H1 (cell line): ENCODE results near the gene BARHL1. TPM values are rescaled to one million over a fixed set of nuclear protein-coding genes. Genes with fewer than 3 reads are reported as not detected.

Experiments
- CTCF ChIA-PET: fragments of 300-600 bp; sonication (Branson Sonifier 250); formaldehyde crosslinking; loops from one replicate; lab custom pipeline; 2021; ENCODE audit not compliant: partially characterized antibody; lab: Charles Lee
- POLR2A ChIA-PET: fragments of 300-600 bp; sonication (Branson Sonifier 250); formaldehyde crosslinking; loops from one replicate; lab custom pipeline; 2021; ENCODE audit warnings: inconsistent platforms; ENCODE audit not compliant: partially characterized antibody; lab: Charles Lee
- DNase-seq, 2 experiments: peaks; one replicate each; pipeline versions ENCODE4 v3.0.0 to v3.0.0-alpha.2; 2010 to 2022; ENCODE audit warnings: low spot score in 2 of 2, low read depth in 1 of 2, mixed read lengths in 1 of 2
- FAIRE-seq: peaks from 2 replicates; lab custom pipeline; 2011; peaks lifted over from hg19 to GRCh38; lab: Jason Lieb, UNC
- H2AFZ ChIP-seq: 2 replicates; pipeline ENCODE4 v1.8.1; 2012; ENCODE audit warnings: low read length, inconsistent platforms
- H2AK5ac ChIP-seq: 2 replicates; pipeline ENCODE4 v1.6.1; 2013; ENCODE audit warnings: low read depth, low read length
- H2BK120ac ChIP-seq: replicated peaks from 2 replicates; pipeline ENCODE3; 2013; ENCODE audit warnings: low read depth, low read length, inconsistent platforms
- H2BK12ac ChIP-seq: 2 replicates; pipeline ENCODE4 v1.6.1; 2013; ENCODE audit warnings: low read depth, low read length
- H2BK15ac ChIP-seq: 2 replicates; pipeline ENCODE4 v1.6.1; 2013; ENCODE audit warnings: low read length
- H2BK20ac ChIP-seq: 2 replicates; pipeline ENCODE4 v1.6.1; 2013; ENCODE audit warnings: low read length
- H2BK5ac ChIP-seq: 2 replicates; pipeline ENCODE4 v1.6.1; 2013; ENCODE audit warnings: low read depth, low read length
- H3K14ac ChIP-seq: 2 replicates; pipeline ENCODE4 v1.6.1; 2013; ENCODE audit warnings: inconsistent platforms; ENCODE audit not compliant: insufficient read length
- H3K18ac ChIP-seq: 2 replicates; pipeline ENCODE4 v1.6.1; 2013; ENCODE audit warnings: low read length; ENCODE audit errors: extremely low read depth
- H3K23ac ChIP-seq: 2 replicates; pipeline ENCODE4 v1.6.1; 2013; ENCODE audit warnings: inconsistent platforms; ENCODE audit not compliant: insufficient read length
- H3K23me2 ChIP-seq: 2 replicates; pipeline ENCODE4 v1.6.1; 2013; ENCODE audit warnings: low read depth, low read length
- H3K27ac ChIP-seq: 2 replicates; pipeline ENCODE4 v1.6.1; 2011; ENCODE audit warnings: low read depth, low read length, inconsistent platforms
- H3K27me3 ChIP-seq, 4 experiments: replicated peaks in 1 of 4; 1 replicate in 1 of 4; 2 replicates in 3 of 4; pipeline versions ENCODE4 v1.6.1 to v1.8.1; 2011 to 2013; ENCODE audit warnings: low read length in 3 of 4, mild to moderate bottlenecking in 3 of 4, inconsistent platforms in 2 of 4, mixed read lengths in 2 of 4, moderate library complexity in 1 of 4; ENCODE audit not compliant: control insufficient read depth in 3 of 4, insufficient read depth in 3 of 4; ENCODE audit errors: extremely low read depth in 1 of 4
- H3K36me3 ChIP-seq, 4 experiments: 2 replicates each; pipeline versions ENCODE4 v1.6.1 to v1.8.1; 2011 to 2013; ENCODE audit warnings: mild to moderate bottlenecking in 4 of 4, low read length in 3 of 4, moderate library complexity in 2 of 4, control low read depth in 1 of 4, inconsistent platforms in 1 of 4; ENCODE audit not compliant: insufficient read depth in 4 of 4, control insufficient read depth in 2 of 4
- H3K4ac ChIP-seq: replicated peaks from 2 replicates; pipeline ENCODE3; 2013; ENCODE audit warnings: low read length, low read depth, mixed read lengths, inconsistent platforms; ENCODE audit not compliant: insufficient read length
- H3K4me1 ChIP-seq, 4 experiments: replicated peaks in 1 of 4; 1 replicate in 1 of 4; 2 replicates in 3 of 4; pipeline versions ENCODE4 v1.6.1 to v1.8.1; 2011 to 2013; ENCODE audit warnings: low read length in 3 of 4, inconsistent platforms in 2 of 4, mixed read lengths in 1 of 4; ENCODE audit not compliant: insufficient read depth in 4 of 4, control insufficient read depth in 3 of 4
- H3K4me2 ChIP-seq, 2 experiments: 2 replicates each; pipeline versions ENCODE4 v1.6.1 to v1.8.1; 2011 to 2013; ENCODE audit warnings: low read depth in 2 of 2, low read length in 2 of 2, control low read depth in 1 of 2, inconsistent platforms in 1 of 2, mild to moderate bottlenecking in 1 of 2; ENCODE audit not compliant: insufficient read depth in 1 of 2
- H3K4me3 ChIP-seq, 4 experiments: fragments of 200-600, 300-600 bp in 1 of 4; sonication (generic), shearing (Covaris generic), sonication (Bioruptor Twin) in 1 of 4; 2 replicates each; pipeline versions ENCODE4 v1.5.1 to v1.8.1; 2011 to 2016; ENCODE audit warnings: low read length in 4 of 4, low read depth in 3 of 4, control low read depth in 2 of 4, inconsistent platforms in 2 of 4, mild to moderate bottlenecking in 2 of 4, mixed read lengths in 1 of 4, moderate library complexity in 1 of 4; ENCODE audit not compliant: insufficient read depth in 2 of 4; ENCODE audit errors: extremely low read depth in 1 of 4
- H3K56ac ChIP-seq: replicated peaks from 2 replicates; pipeline ENCODE3; 2013; ENCODE audit warnings: low read depth, mild to moderate bottlenecking, mixed read lengths, low read length, inconsistent platforms; ENCODE audit not compliant: insufficient read length
- H3K79me1 ChIP-seq: 2 replicates; pipeline ENCODE4 v1.6.1; 2013; ENCODE audit warnings: low read depth, low read length, control low read depth
- H3K79me2 ChIP-seq, 2 experiments: 2 replicates each; pipeline versions ENCODE4 v1.6.1 to v1.8.1; 2012 to 2013; ENCODE audit warnings: low read length in 2 of 2, mild to moderate bottlenecking in 2 of 2, inconsistent platforms in 1 of 2; ENCODE audit not compliant: insufficient read depth in 2 of 2, control insufficient read depth in 1 of 2
- H3K9ac ChIP-seq, 4 experiments: replicated peaks in 1 of 4; 1 replicate in 1 of 4; 2 replicates in 3 of 4; pipeline versions ENCODE4 v1.6.1 to v1.8.1; 2011 to 2013; ENCODE audit warnings: low read depth in 3 of 4, low read length in 3 of 4, control low read depth in 2 of 4, mild to moderate bottlenecking in 2 of 4, moderate library complexity in 2 of 4, inconsistent platforms in 1 of 4; ENCODE audit errors: extremely low read depth in 1 of 4
- H3K9me3 ChIP-seq, 2 experiments: 2 replicates each; pipeline versions ENCODE4 v1.6.1 to v1.8.1; 2012 to 2013; ENCODE audit warnings: mild to moderate bottlenecking in 2 of 2, moderate library complexity in 2 of 2, control low read depth in 1 of 2, inconsistent platforms in 1 of 2, low read depth in 1 of 2, low read length in 1 of 2, mixed read lengths in 1 of 2; ENCODE audit not compliant: insufficient read depth in 2 of 2
- H4K20me1 ChIP-seq, 2 experiments: replicated peaks in 1 of 2; 2 replicates each; pipeline versions ENCODE3 to v1.8.1; 2011 to 2013; ENCODE audit warnings: inconsistent platforms in 2 of 2, low read length in 2 of 2, mild to moderate bottlenecking in 1 of 2; ENCODE audit not compliant: insufficient read depth in 2 of 2, control insufficient read depth in 1 of 2
- H4K5ac ChIP-seq: 2 replicates; pipeline ENCODE4 v1.6.1; 2013; ENCODE audit warnings: low read length, low read depth, mixed read lengths, inconsistent platforms; ENCODE audit not compliant: insufficient read length
- H4K8ac ChIP-seq: 2 replicates; pipeline ENCODE4 v1.8.0; 2013; ENCODE audit warnings: mild to moderate bottlenecking, moderate library complexity, low read length, inconsistent platforms; ENCODE audit not compliant: insufficient read depth; ENCODE audit errors: extremely low read depth
- H4K91ac ChIP-seq: replicated peaks from 2 replicates; pipeline ENCODE3; 2013; ENCODE audit warnings: low read length, mixed read lengths, inconsistent platforms; ENCODE audit not compliant: insufficient read length
- ASH2L ChIP-seq: fragments of 200-600, 300-600 bp; sonication (generic); IDR thresholded peaks from one replicate; pipeline ENCODE4 v1.7.1; 2017; ENCODE audit warnings: low read length
- BCL11A ChIP-seq, 2 experiments: IDR thresholded peaks; one replicate each; pipeline ENCODE4 v1.6.1; 2011; ENCODE audit warnings: low read depth in 2 of 2, low read length in 2 of 2, mild to moderate bottlenecking in 2 of 2
- CBX5 ChIP-seq: fragments of 300-800, 300-1000 bp; sonication (generic); IDR thresholded peaks from 2 replicates; pipeline ENCODE4 v1.7.1; 2016; ENCODE audit warnings: antibody characterized with exemption, low read length, low read depth
- EP300 ChIP-seq, 2 experiments: IDR thresholded peaks; 1 replicate in 1 of 2; 2 replicates in 1 of 2; pipeline ENCODE4 v1.6.1; 2011 to 2012; ENCODE audit warnings: low read depth in 2 of 2, low read length in 2 of 2, mild to moderate bottlenecking in 2 of 2, borderline replicate concordance in 1 of 2, inconsistent platforms in 1 of 2, moderate library complexity in 1 of 2
- GABPA ChIP-seq: IDR thresholded peaks from 2 replicates; pipeline ENCODE4 v1.6.1; 2011; ENCODE audit warnings: mild to moderate bottlenecking, low read length, moderate library complexity, borderline replicate concordance; ENCODE audit not compliant: insufficient read depth
- HDAC2 ChIP-seq, 2 experiments: fragments of 300-600 bp in 1 of 2; sonication (generic) in 1 of 2; IDR thresholded peaks; 2 replicates each; pipeline ENCODE4 v1.6.1; 2011 to 2012; ENCODE audit warnings: low read depth in 2 of 2, low read length in 2 of 2, mild to moderate bottlenecking in 2 of 2, moderate library complexity in 2 of 2, borderline replicate concordance in 1 of 2, inconsistent platforms in 1 of 2
- SP1 ChIP-seq: IDR thresholded peaks from 2 replicates; pipeline ENCODE4 v1.6.1; 2011; ENCODE audit warnings: low read depth, low read length
- TAF7 ChIP-seq: optimal IDR thresholded peaks from 2 replicates; pipeline ENCODE3; 2011; ENCODE audit warnings: low read depth, mild to moderate bottlenecking, inconsistent platforms, low read length, moderate library complexity, borderline replicate concordance
- TBP ChIP-seq: IDR thresholded peaks from 2 replicates; pipeline ENCODE4 v1.6.1; 2011; ENCODE audit warnings: low read depth, low read length, improper control_type of control experiment
- WGBS, 2 experiments: shearing (Covaris generic) in 1 of 2; methylation state at CpG; one replicate each; pipeline versions ENCODE4 v1.1.6 to v1.1.7; 2013 to 2015; ENCODE audit warnings: low lambda C conversion rate in 2 of 2, mixed read lengths in 2 of 2, inconsistent platforms in 1 of 2, low coverage in 1 of 2, missing lambda C conversion rate in 1 of 2; ENCODE audit not compliant: insufficient replicate concordance in 2 of 2, insufficient coverage in 1 of 2, insufficient read length in 1 of 2; ENCODE audit errors: extremely low coverage in 1 of 2, missing lambda C conversion rate in 1 of 2; 5-methylcytosine and 5-hydroxymethylcytosine counted together
- polyA plus RNA-seq, 7 experiments: library from polyadenylated mRNA; depleted of rRNA in 3 of 7; stranded (reverse) in 5 of 7; unstranded in 2 of 7; fragments of >200 nt in 5 of 7; fragments of 200-250 nt in 2 of 7; gene quantifications; 1 replicate in 5 of 7; 2 replicates in 1 of 7; 4 replicates in 1 of 7; pipeline versions ENCODE4 v1.2.1 to v1.2.3, GENCODE V29; 2011 to 2013; ENCODE audit warnings: missing spikeins in 2 of 7, mixed read lengths in 2 of 7
- total RNA-seq: library from RNA; stranded (reverse); fragmentation: NEBNext Ultra II Directional; extraction: Animal tissue kit (Norgen Biotek cat#: 25700); gene quantifications from 2 replicates; pipeline ENCODE4 v1.2.1, GENCODE V29; 2021
- TF ChIP-seq, protein P1 (sequence below): IDR thresholded peaks from 2 replicates; pipeline ENCODE4 v1.6.1; 2012; ENCODE audit warnings: inconsistent platforms

The BARHL1 gene
- total and polyA plus RNA-seq, 2 of the 8 experiments (the other 6 are each of a cell fraction or from before 2014, with no cell fraction given): not detected

DNA sequence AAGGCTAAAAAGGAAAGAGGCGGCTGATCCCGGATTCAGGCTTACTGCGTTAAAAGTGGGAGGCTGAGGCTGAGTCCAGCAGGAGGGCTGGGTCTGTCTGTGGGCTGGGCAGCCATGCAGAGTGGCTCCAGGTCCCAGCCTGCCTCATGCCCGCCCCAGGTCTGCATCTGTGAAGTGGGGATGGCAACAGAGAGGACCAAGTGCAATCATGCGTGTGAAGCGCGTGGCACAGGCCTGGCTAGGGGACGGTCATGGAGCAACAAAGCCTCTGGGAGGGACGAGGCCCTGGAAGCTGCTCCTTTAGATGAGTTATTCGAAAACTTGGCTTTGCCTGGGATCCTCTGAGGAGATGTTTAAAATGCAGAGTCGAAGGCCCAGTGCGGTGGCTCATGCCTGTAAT lies 30.4 kb upstream of the BARHL1 start:
- H3K18ac ChIP-seq: no peak overlapping the region
- H3K14ac ChIP-seq: no peak overlapping the region
- no peak overlapping the region for H2AK5ac ChIP-seq
- H2BK120ac ChIP-seq: no peak overlapping the region
- no peaks in the 10 kb centered on the region for H3K27me3 ChIP-seq
- H3K4me1 ChIP-seq: peaks cover 0 to 3% (median 0%) of the 10 kb centered on the region in 4 experiments; a peak in 1 of 7 replicates
- no peak overlapping the region for H2BK20ac ChIP-seq
- no peaks in the 10 kb centered on the region; the same call in 1 of the 2 replicates for H3K23me2 ChIP-seq
- no peak overlapping the region for H2BK12ac ChIP-seq
- no peak overlapping the region for H3K4me2 ChIP-seq
- H2AFZ ChIP-seq: no peak overlapping the region
- H2BK15ac ChIP-seq: no peak overlapping the region
- no peak overlapping the region for H3K4ac ChIP-seq
- H4K5ac ChIP-seq: no peak overlapping the region
- ChIA-PET POLR2A (no interaction called here), CTCF (interaction anchor here (0.6 to 1.7 kb wide), 7 partner anchors 9 to 403 kb away, joined by 3 to 7 read pairs (median 3); no protein-coding TSS in a partner anchor)
- no peak overlapping the region for H3K27ac ChIP-seq
- H4K20me1 ChIP-seq: peaks cover 0 to 2% of the 10 kb centered on the region in 2 experiments
- DNase-seq: no peak
- no peak overlapping the region for H4K91ac ChIP-seq
- H2BK5ac ChIP-seq: no peak overlapping the region
- no peaks in the 10 kb centered on the region for H3K79me1 ChIP-seq
- no peak overlapping the region for H3K23ac ChIP-seq
- H3K56ac ChIP-seq: no peak overlapping the region
- no peaks in the 10 kb centered on the region for H3K36me3 ChIP-seq
- H3K4me3 ChIP-seq: no peak overlapping the region
- H4K8ac ChIP-seq: no peak overlapping the region
- no peak overlapping the region for H3K9ac ChIP-seq
- no peaks in the 10 kb centered on the region for H3K79me2 ChIP-seq
- WGBS, 2 experiments: 86% methylated on average over 12 of the region's 12 CpGs; no CpG with 5 or more reads in 1 of the 2 experiments
- H3K9me3 ChIP-seq: no peaks in the 10 kb centered on the region
- FAIRE-seq: no peak
- TF ChIP-seq GABPA: no peak
- TF ChIP-seq, protein P1, sequence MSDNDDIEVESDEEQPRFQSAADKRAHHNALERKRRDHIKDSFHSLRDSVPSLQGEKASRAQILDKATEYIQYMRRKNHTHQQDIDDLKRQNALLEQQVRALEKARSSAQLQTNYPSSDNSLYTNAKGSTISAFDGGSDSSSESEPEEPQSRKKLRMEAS: no peak
- no peak for TF ChIP-seq TAF7
- no peak for TF ChIP-seq HDAC2 (IDR thresholded peaks at IDR 0.05; ENCODE audit: borderline replicate concordance in 1 of 2, low read depth in 2 of 2, low read length in 2 of 2)
- TF ChIP-seq BCL11A (IDR thresholded peaks at IDR 0.05; ENCODE audit: low read depth in 2 of 2, low read length in 2 of 2): no peak
- no peak for TF ChIP-seq ASH2L
- TF ChIP-seq EP300 (IDR thresholded peaks at IDR 0.05; ENCODE audit: borderline replicate concordance in 1 of 2, low read depth in 2 of 2, low read length in 2 of 2): no peak
- no peak for TF ChIP-seq TBP
- no peak for TF ChIP-seq SP1
- no peak for TF ChIP-seq CBX5
